ENCODE data around the gene SLC35G2. TPM values are rescaled to one million over a fixed set of nuclear protein-coding genes. Genes with fewer than 3 reads are reported as not detected.

The SLC35G2 gene
- polyA plus RNA-seq, 1 donor (not counting 4 experiments of a cell fraction or from before 2014, with no cell fraction given) = 1.9 TPM

DNA sequence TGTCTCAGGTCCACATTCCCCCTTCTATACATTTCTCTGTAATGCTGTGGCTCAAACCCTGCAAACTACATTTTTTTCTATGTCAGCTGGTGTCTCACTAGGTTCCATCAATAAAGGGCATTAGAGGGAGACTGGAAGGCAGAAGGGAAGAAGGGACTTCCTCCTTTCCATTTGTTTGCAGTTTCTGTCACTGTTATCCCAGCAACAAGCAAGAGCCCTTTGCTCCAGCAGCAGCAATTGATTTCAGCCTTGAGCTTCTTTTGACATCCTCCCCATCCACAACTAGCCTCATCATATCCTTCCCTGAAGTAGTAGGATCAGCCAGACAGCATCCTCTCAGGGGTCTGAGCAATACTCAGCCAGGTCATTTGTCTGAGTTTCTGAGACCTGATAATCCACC is 37.7 kb downstream of the SLC35G2 start:
- Histone ChIP-seq H3K9ac (ENCODE audit: control insufficient read depth, extremely low read depth, insufficient read depth, low read length) (no peak overlapping the region), H3K27me3 (ENCODE audit: control insufficient read depth, extremely low read depth, insufficient read depth, low read length) (no peaks in the 10 kb centered on the region), H4K20me1 (ENCODE audit: control insufficient read depth, extremely low read depth, insufficient read depth, low read length) (no peaks in the 10 kb centered on the region), H3K4me1 (ENCODE audit: control insufficient read depth, extremely low read depth, insufficient read depth, low read length) (peaks cover 2% of the 10 kb centered on the region), H2AFZ (ENCODE audit: control insufficient read depth, low read length) (no peak overlapping the region), H3K9me1 (ENCODE audit: control insufficient read depth, extremely low read depth, insufficient read depth, low read length) (no peaks in the 10 kb centered on the region), H3K79me2 (ENCODE audit: control insufficient read depth, insufficient read depth, low read length) (peaks cover 2% of the 10 kb centered on the region), H3K4me2 (ENCODE audit: control insufficient read depth, extremely low read depth, insufficient read depth, low read depth, low read length) (no peak overlapping the region), H3K4me3 (ENCODE audit: control insufficient read depth in 2 of 3, extremely low read depth in 1 of 3, insufficient read depth in 2 of 3, low read depth in 1 of 3, low read length in 3 of 3) (no peak overlapping the region), H3K36me3 (ENCODE audit: control insufficient read depth in 2 of 2, extremely low read depth in 1 of 2, insufficient read depth in 2 of 2, low read length in 2 of 2) (no peaks in the 10 kb centered on the region), H3K9me3 (ENCODE audit: control insufficient read depth, low read depth, low read length) (no peaks in the 10 kb centered on the region), H3K27ac (ENCODE audit: control insufficient read depth, insufficient read depth, low read length) (no peak overlapping the region)
- TF ChIP-seq EZH2 (IDR thresholded peaks at IDR 0.05; ENCODE audit: low read length) (no peak), CTCF (optimal IDR thresholded peaks at IDR 0.05 in 1 of 3, IDR thresholded peaks at IDR 0.05 in 1 of 3, conservative IDR thresholded peaks at IDR 0.05 in 1 of 3; ENCODE audit: extremely low read depth in 1 of 3, insufficient read depth in 2 of 3, low read length in 3 of 3) (no peak)
- dilution Hi-C loops (cut with MboI; ENCODE audit: extremely low pct_ligation_motif_present, low sequenced_read_pairs) = no loop called here
- DNase-seq (ENCODE audit: low read depth, low spot score) = no peak
- FAIRE-seq = no peak

DNA sequence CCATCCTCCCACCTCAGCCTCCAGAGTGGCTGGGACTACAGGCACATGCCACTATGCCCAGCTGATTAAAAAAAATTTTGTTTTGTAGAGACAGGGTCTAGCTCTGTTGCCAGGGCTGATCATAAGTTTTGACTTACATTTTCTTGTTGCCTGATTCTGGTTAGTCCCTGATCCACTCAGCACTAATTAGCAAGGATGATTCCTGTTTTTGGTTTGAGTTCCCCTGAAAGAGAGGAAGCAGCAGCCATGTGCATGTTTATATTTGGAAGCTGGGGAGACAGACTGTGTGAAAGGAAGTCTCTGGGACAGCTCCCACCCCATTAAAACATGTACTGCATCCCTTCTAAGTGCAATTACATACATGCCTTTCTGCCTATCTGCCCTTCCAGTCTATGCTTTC is 39.5 kb downstream of the SLC35G2 start:
- Histone ChIP-seq H3K9me1 (ENCODE audit: control insufficient read depth, extremely low read depth, insufficient read depth, low read length) (no peaks in the 10 kb centered on the region), H3K9ac (ENCODE audit: control insufficient read depth, extremely low read depth, insufficient read depth, low read length) (no peak overlapping the region), H3K4me1 (ENCODE audit: control insufficient read depth, extremely low read depth, insufficient read depth, low read length) (peaks cover 3% of the 10 kb centered on the region), H4K20me1 (ENCODE audit: control insufficient read depth, extremely low read depth, insufficient read depth, low read length) (no peaks in the 10 kb centered on the region), H2AFZ (ENCODE audit: control insufficient read depth, low read length) (no peak overlapping the region), H3K4me3 (ENCODE audit: control insufficient read depth in 2 of 3, extremely low read depth in 1 of 3, insufficient read depth in 2 of 3, low read depth in 1 of 3, low read length in 3 of 3) (no peak overlapping the region), H3K27me3 (ENCODE audit: control insufficient read depth, extremely low read depth, insufficient read depth, low read length) (no peaks in the 10 kb centered on the region), H3K4me2 (ENCODE audit: control insufficient read depth, extremely low read depth, insufficient read depth, low read depth, low read length) (no peak overlapping the region), H3K27ac (ENCODE audit: control insufficient read depth, insufficient read depth, low read length) (no peak overlapping the region), H3K9me3 (ENCODE audit: control insufficient read depth, low read depth, low read length) (no peaks in the 10 kb centered on the region), H3K36me3 (ENCODE audit: control insufficient read depth in 2 of 2, extremely low read depth in 1 of 2, insufficient read depth in 2 of 2, low read length in 2 of 2) (no peaks in the 10 kb centered on the region), H3K79me2 (ENCODE audit: control insufficient read depth, insufficient read depth, low read length) (peaks cover 9% of the 10 kb centered on the region)
- FAIRE-seq (no peak), DNase-seq (ENCODE audit: low read depth, low spot score) (no peak)
- dilution Hi-C loops (cut with MboI; ENCODE audit: extremely low pct_ligation_motif_present, low sequenced_read_pairs) = no loop called here
- TF ChIP-seq EZH2 (IDR thresholded peaks at IDR 0.05; ENCODE audit: low read length) = no peak
- no peak for TF ChIP-seq CTCF (optimal IDR thresholded peaks at IDR 0.05 in 1 of 3, IDR thresholded peaks at IDR 0.05 in 1 of 3, conservative IDR thresholded peaks at IDR 0.05 in 1 of 3; ENCODE audit: extremely low read depth in 1 of 3, insufficient read depth in 2 of 3, low read length in 3 of 3)
